GM18909 (cell line): ENCODE data around the gene APH1B.
"Not testable (repeated sequence)": the region's sequence is repeated elsewhere in the genome, so short reads cannot be mapped to it uniquely, and the experiment has no call there.

Experiments used
- ATAC-seq: cut with Tn5 transposase; IDR thresholded peaks from one replicate; pipeline ENCODE4 v1.9.1; 2021; ENCODE audit warnings: mild to moderate bottlenecking; ENCODE audit not compliant: unreplicated experiment, poor library complexity

The APH1B gene

DNA sequence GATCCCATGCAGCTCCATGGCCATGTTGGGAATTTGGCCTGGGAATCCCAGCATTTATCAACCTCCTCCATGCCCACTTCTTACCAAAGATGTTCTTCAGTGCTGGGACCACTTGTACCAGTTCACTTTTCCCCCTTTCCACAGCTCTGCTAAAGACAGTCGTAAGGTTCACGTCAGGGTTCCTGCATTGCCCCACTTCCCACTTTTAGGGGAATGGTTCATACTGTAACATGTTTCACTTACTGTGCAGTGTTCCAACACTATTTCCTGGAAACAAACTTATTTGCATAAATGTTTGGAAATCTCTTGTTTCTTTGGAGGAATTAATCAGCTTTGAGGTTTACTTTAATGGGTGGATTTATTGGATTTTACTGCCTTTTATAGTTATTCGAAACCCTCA is 17.0 kb downstream of the APH1B start:
- no peak for ATAC-seq

DNA sequence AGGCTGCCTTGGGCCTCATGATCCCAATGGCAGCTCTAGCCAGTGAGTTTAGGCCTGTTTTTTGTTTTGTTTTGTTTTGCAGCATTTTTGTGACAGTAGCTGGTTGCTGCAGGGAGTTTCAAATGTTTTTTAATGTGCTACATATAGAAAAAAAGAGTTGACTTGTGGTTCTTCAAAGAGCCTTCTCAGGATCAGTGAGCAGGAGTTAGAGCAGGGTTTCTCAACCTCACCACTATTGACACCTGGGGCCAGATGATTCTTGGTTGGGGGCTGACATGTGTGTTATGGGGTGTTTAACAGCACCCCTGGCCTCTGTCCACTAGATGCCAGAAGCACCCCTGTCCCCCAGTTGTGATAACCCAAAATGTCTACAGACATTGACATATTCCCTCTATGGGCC is 17.9 kb downstream of the APH1B start:
- no peak for ATAC-seq

DNA sequence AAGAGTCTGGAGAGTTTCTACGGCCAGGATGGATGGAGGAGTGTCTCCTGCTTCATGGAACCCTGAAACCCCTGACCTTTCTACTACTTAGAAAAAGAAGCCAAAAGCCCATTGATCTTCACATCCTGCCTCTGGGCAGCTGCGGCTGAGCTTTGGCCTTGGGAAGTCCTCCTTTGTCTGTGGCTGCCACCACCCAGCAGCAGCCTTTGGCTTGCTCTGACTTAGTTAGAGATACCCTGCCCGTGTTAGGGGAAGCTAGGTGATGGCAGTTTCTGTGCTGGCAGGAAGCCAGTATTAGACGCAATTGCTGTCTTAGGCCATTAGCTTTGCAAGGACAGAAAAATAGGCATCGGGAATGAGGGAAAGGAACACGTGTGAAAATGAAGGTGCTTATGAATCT is 18.8 kb downstream of the APH1B start:
- ATAC-seq = no peak

DNA sequence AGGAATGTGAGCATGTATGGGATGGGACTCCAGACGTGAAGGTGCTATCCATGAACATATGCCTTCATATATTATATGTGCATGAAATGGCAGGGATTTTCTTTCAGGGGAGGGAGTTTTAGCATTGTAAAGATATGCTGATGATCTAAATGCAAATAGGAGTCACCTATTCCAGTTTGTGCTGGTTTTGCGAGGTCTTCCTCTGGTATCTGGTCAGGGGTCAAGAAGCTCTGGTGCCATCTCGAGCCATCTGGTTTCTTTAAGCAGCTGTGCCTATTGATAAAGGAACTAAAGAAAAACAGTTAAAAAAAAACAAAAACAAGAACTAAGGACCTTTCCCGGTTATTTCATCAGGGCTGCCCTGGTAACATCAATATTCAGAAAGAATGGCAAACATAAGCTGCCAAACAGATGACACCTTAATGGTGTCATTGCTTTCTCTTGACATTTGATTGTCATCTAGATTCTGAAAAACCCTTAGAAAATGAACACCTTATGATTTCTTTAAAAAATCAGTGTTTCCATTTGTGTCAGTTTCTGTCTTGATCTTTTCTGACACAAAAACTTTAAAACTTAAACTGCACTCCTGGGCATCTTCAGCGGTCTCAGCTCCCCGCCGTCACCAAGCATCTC is 22.7 kb downstream of the APH1B start:
- no peak for ATAC-seq

DNA sequence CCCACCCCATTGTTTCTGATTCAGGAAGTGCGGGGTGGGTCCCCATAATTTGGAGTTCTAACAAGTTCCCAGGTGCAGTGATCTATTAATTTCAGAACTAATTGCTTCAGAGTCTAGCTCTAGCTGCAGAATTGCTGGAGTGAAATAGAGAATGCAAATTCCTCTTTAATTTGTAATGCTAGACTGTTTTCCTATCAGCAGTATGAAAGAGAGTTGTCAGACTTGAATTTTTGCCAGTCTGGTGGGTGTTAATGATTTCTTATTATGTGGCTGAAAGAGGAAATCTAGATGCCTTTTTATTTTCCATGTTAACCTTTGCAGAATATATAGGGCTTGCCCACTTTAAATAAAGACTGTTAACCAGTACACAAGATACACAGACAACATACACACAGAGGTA is 23.7 kb downstream of the APH1B start:
- ATAC-seq = no peak

DNA sequence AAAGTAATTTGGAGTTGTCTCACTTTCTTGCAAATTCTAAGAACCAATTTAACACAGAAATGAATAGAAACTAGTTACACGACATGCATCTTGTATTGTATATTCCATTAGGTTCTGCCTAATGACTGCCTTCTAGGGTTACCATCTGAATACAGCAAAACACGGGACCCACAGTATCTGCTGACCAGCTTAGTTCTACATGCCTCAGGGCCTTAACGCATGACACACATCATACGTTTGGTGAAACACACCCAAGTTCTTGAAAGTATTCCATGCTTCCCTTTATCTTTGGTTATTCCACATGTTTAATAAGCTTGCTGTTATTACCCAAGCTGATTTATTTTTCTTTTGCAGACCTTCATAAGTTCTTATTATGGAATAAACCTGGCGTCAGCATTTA is 27.9 kb downstream of the APH1B start:
- ATAC-seq = no peak

DNA sequence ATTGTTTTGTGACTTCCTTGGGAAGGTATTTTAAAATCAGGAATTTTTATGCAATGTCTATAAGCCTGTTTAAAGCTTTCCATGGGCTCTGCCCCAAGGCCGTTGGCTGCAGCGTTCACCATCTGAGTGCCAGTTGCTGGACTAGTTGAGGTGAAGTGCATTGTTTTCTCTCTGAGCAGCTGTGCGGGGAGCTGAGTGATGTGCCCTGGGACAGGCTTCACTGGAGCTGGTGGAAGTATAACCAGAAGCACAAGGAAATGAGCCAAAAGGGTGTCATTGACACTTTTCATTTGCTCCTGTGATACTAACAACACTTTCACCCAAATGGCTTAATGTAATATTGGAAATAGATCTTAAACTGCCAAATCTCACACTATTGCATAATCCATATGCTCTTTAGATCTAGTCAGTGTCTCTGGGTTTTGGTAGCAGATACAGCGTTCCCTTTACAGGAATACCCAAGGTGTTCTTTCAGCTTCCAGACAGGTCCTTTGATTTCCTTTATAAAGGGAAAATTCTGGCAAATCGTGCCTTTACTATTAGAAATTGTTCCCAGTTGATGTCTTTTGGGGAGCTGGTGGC is 29.2 kb downstream of the APH1B start:
- ATAC-seq = no peak

DNA sequence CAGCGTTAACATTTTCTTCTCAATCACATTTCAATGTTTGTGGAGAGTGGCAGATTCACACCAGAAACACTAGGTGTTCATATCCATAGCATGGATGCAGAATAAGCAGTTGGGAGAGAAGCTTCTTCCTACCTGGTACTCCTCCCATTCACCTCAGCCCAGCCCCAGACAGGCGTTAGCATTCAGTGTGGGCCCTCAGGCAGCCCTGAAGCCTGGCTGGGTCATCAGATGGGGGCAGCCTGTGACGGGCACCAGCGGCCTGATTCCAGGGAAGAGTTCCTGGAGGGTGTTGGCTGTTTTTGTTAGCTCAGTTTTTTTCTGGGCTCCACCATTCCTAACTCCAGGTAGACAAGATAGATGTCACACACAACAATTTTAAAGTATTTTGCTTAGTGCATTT is 31.1 kb downstream of the APH1B start:
- no peak for ATAC-seq

DNA sequence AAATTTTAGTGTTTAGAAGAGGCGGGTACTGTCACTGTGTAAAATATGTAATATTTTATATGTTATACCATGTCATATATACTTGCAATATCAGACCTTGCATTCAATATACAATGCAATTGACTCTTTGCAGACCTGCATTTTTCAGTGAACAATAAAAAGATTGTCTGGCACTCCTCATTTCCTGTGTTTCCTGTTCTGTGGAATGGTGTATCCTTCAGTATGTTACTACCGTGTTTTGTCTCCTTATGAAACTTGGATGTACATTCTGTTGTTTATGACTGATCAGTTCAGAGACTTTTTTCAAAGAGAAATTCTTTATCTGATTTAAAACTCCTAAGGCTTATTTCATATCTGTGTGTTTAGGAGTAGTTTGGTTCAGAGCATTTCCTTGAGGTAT is 31.5 kb downstream of the APH1B start:
- ATAC-seq = no peak

DNA sequence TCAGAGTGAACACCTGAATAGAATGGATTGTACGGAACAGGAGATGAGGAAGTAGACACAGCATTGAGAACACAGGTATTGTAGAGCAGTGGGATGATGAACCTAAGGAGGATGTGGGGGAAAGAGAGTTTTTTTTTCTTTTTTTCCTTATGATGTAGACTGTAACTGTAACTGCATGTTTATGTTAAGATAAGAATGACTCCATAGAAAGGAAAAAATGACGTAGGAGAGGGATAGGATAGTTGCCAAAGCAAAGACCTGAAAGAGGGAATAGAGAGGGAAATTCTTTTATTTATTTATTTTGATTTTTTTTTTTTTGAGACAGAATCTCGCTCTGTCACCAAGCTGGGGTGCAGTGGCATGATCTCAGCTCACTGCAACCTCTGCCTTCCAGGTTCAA is 33.2 kb downstream of the APH1B start:
- ATAC-seq = no peak

DNA sequence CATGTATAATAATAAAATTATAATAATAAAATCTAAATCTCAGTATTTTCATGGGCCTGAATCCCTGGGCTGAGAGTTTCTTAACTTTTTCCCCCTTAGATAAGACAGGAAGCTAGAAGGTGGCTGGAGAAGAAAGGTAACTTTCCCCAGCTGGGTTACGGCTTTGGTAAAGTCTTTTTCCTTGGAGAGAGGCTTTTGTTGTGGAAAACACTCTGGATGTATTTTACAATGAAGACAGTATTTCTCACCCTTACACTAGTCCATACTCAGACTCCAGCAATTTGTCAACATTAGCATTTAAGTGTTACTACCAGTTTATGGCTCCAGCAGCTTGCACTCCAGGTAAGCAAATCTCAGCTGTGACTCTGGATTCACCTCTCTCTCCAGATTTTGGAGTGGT is 34.9 kb downstream of the APH1B start:
- ATAC-seq = no peak

DNA sequence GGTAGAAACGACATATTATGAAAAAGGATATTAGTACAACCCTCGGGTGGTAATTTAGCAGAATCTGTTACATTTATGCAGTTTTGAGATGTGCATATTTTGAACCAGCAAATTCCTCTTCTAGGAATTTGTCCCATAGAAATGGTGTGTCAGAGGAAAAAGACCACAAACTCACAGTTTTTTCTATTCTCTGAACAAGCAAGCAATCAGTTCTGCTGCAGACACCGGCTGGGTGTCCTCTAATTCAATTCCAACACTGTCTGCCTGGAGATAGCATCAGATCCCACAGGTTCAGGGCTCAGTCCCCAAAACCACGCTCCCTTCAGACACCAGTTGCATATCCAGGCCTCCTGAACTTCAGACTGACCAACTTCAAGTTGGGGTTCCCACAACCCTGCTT is 36.4 kb downstream of the APH1B start:
- ATAC-seq = no peak

DNA sequence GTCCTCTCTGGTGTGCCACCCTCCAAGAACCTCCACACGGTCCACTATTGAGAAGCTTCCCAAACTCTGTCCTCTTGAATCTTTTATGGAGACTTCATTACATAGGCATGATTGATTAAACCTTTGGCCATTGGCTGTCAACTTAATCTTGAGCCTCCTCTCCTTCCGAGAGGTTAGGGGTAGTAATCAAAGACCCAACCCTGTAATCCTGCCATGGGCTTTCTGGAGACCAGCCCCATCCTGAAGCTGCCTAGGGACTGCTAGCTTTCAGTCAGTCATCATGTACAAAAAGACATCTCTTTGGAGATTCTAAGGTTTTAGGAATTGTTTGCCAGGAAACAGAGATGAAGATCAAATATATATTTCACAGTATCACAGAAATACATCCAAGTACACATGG is 37.0 kb downstream of the APH1B start:
- ATAC-seq = no peak

DNA sequence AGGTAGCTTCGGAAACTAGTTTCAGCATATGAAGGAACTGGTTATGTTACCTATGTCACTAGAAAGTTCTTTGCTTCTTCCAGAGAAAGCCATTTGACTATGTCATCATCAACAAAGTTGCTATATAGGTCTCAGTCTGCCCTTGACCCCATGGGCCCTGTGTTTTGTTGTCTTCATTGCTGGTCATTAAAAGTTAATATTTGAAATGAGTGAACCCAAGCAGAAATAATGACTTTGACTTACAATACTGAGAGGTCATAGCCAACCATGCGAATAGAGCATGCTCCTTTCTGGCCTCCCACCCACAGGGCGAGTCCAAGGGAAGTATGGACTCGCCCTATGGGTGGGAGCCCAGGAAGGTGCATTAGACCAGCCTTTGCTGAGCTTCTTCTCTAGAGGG is 40.9 kb downstream of the APH1B start:
- no peak for ATAC-seq

DNA sequence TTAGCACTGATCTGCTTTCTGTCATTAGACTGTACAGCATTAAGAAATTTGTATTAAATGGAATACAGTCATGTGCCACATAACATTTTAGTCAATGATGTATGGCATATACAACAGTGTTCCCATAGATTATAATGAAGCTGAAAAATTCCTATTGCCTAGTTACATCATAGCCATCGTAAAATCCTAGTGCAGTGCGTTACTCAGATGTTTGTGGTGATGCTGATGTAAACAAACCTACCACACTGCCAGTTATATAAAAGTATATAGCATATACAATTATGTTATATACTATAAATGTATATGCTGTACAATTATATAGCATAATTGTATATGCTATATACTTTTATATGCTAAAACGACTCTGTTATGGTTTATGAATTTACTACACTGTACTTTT is 41.7 kb downstream of the APH1B start:
- ATAC-seq = no peak

DNA sequence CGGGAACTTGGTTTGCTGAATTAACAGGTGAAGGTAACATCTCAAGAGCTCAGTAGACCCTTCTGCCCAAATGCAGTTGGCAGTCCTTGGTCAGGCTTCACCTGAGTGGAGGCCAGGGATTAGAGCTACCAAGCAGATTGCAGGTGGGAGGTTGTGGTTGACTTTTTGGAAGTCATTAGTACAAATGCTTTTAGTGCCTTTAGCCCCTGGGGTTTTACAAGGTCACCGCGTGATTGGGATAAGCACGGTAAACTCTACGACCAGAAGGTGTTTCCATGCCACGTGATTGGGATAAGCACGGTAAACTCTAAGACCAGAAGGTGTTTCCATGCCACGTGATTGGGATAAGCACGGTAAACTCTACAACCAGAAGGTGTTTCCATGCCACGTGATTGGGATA is 43.0 kb downstream of the APH1B start:
- not testable (repeated sequence) for ATAC-seq

DNA sequence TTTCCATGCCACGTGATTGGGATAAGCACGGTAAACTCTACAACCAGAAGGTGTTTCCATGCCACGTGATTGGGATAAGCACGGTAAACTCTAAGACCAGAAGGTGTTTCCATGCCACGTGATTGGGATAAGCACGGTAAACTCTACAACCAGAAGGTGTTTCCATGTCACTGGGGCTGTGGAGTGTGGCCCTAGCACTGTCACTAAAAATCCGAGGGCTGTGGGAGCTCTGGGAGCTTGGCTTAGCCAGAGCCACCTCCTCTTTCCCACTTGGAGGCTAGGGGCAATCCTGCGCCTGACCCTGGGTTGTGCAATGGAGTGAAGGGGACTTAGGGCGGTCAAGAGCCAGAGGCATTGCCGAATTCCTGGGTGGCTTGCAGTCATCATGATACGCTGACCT is 43.6 kb downstream of the APH1B start:
- not testable (repeated sequence) for ATAC-seq

DNA sequence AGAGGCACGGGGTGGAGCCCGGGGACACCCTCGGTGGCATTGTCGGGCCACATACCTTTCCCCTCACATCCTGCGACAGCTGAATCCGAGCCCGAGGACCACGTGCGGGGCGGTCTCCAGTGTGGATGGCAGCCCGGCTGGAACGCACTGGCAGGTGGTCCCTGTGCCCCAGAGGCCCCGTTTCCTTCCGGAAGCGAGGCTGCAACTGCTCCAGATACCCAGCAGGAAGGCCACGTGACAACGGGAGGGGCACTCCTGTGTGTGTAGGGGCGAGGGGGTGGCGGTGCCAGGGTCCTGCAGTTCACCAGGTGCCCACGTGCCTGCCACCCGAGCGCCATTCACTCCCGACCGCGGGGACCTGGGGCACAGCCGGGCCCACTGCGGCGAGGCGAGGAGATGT is 44.1 kb downstream of the APH1B start:
- no peak for ATAC-seq

DNA sequence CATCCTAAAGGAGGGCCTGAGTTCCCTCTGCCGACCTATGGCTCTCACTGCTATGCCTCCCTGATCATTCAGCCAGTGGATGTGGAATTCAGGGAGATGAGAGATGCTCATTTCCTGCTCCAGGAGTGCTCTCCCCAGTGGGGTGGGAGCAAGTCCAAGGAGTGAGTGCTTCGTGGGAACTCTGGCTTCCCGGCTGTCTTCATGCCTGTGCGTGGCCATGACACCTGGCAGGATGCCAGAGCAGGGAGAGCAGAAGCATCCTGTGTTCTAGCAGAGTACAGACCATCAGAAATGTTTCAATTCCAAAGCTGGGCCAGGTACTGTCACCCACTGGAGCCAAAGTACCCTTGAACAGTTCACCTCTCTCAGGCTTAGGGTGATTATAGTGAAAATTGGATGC is 45.1 kb downstream of the APH1B start:
- ATAC-seq = no peak

DNA sequence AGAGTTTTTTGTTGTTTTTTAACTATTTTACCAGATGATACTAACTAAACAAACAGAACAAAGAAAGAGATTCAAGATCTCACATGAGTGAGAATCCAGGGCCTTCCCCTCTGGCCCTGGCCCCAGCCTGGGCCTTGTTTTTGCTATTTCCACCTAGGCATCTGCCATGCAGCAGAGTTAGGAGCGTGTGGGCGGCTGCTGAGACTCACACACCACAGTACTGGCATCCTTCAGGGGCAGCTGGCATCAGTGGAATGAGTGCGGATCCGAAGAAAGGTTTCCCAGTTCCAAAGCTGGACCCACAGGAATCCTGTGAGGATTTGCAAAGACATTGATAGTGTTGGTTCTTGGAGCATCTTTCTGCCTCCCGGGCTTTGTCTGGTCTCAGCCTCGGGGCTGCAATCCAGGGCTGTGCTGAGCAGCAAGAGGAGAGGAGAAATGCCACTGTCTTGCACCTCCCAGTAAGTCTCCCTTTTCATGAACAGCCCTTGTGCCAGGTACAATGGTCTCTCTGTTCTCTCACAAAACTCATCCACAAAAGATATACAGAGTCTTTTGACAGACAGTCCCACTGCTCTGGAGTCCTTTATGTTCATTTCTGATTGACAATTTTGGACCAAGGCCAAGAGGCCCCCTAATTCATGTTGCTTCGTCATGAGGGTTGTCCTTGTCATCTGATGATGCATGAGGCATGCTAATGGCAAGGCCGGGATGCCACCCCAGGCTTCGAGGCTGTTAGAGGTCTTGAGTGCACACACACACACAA is 46.6 kb downstream of the APH1B start:
- no peak for ATAC-seq

DNA sequence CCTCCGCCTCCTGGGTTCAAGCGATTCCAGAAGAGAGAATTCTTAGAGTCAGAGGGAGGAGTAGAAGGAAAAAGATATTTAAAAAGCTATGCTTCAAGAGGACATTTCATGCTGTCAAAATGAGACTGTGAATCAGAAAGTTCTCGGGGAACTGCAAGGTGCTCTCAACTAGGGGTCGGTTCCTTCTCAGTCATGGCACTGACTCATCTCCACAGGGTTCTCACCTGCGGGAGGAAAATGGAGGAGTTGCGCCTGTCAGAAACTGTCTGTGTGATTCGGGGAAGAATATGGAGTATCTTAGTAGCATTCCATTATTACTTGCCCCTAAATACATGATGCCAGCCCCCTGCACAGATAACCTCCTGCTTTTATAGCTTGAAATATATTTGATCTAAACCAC is 47.4 kb downstream of the APH1B start:
- no peak for ATAC-seq
